Measurements from ENCODE around the gene PRDM16. TPM values are rescaled to one million over a fixed set of nuclear protein-coding genes. Genes with fewer than 3 reads are reported as not detected.
"Not testable (repeated sequence)": the region's sequence is repeated elsewhere in the genome, so short reads cannot be mapped to it uniquely, and the experiment has no call there.

PRDM16 gene
- total RNA-seq, 1 experiment from 2014 or later, result 0.17 TPM

GRCh38 chr1:3238703-3239278 is 169.8 kb downstream of the PRDM16 start:
- Histone ChIP-seq H3K79me1 (ENCODE audit: insufficient read depth, low read depth, low read length, poor library complexity, severe bottlenecking) (no peaks in the 10 kb centered on the region), H3K56ac (ENCODE audit: insufficient read length, low read depth, low read length) (no peak overlapping the region), H3K9me3 (ENCODE audit: control insufficient read depth, low read depth, low read length) (no peaks in the 10 kb centered on the region), H2BK12ac (ENCODE audit: insufficient read length, low read depth, low read length) (no peak overlapping the region), H3K79me2 (ENCODE audit: insufficient read depth, low read length) (no peaks in the 10 kb centered on the region), H3T11ph (ENCODE audit: low read length) (no peak overlapping the region), H2AK5ac (ENCODE audit: insufficient read length, low read length) (no peak overlapping the region), H2AFZ (ENCODE audit: low read length) (no peak overlapping the region), H3K9ac (ENCODE audit: extremely low read depth, insufficient read length, low read length) (no peak overlapping the region), H3K23ac (ENCODE audit: insufficient read length, low read depth, low read length) (no peak overlapping the region), H3K18ac (ENCODE audit: insufficient read length, low read depth, low read length) (no peak overlapping the region), H2BK15ac (ENCODE audit: low read depth, low read length) (no peak overlapping the region), H2BK20ac (ENCODE audit: low read depth, low read length, poor library complexity, severe bottlenecking) (no peak overlapping the region), H2BK5ac (ENCODE audit: insufficient read length, low read length) (no peak overlapping the region), H4K8ac (replicated peaks; ENCODE audit: insufficient read length, low read depth, low read length) (no peak overlapping the region), H3K14ac (ENCODE audit: insufficient read depth, low read length) (no peak overlapping the region), H4K91ac (ENCODE audit: insufficient read length, low read depth, low read length) (no peak overlapping the region), H4K20me1 (ENCODE audit: control insufficient read depth, insufficient read depth, insufficient read length) (no peaks in the 10 kb centered on the region), H3K4me2 (ENCODE audit: insufficient read depth, insufficient read length, low read length) (no peak overlapping the region), H3K4me1 (ENCODE audit: insufficient read depth, low read length) (no peaks in the 10 kb centered on the region), H3K23me2 (ENCODE audit: insufficient read length, low read depth, low read length, poor library complexity, severe bottlenecking) (no peaks in the 10 kb centered on the region), H3K27me3 (ENCODE audit: insufficient read depth, low read length) (no peaks in the 10 kb centered on the region), H2BK120ac (ENCODE audit: low read depth, low read length, poor library complexity, severe bottlenecking) (no peak overlapping the region), H3K4ac (ENCODE audit: low read depth, low read length) (no peak overlapping the region), H4K5ac (ENCODE audit: insufficient read length, low read depth, low read length) (no peak overlapping the region), H3K27ac (ENCODE audit: insufficient read length, low read depth, low read length) (no peak overlapping the region)
- Mint-ChIP-seq H3K27ac (no peak overlapping the region), H3K36me3 (ENCODE audit: insufficient read depth in 1 of 3, low read depth in 3 of 3) (no peaks in the 10 kb centered on the region), H3K9me3 (no peaks in the 10 kb centered on the region), H3K4me1 (peaks cover 2 to 9% of the 10 kb centered on the region in 2 experiments), H3K27me3 (ENCODE audit: low read depth) (peaks cover 3% of the 10 kb centered on the region; the same call in 1 of the 2 replicates), H3K4me3 (no peak overlapping the region)
- no peak for TF ChIP-seq CTCF (conservative IDR thresholded peaks at IDR 0.05)
- WGBS (ENCODE audit: extremely low coverage, insufficient read length, low lambda C conversion rate), result no CpG with 5 or more reads among the region's 21 CpGs
- DNase-seq, result no peak

- H3K36me3 Mint-ChIP-seq (ENCODE audit: insufficient read depth in 1 of 3, low read depth in 3 of 3); H3K4me1 ChIP-seq (ENCODE audit: insufficient read depth, low read length): not testable (repeated sequence)
Observed at GRCh38 chr1:3239991-3240390, 171.0 kb downstream of the PRDM16 start.

More at GRCh38 chr1:3239991-3240390, 171.0 kb downstream of the PRDM16 start:
- not testable (repeated sequence) for H3K18ac ChIP-seq (ENCODE audit: insufficient read length, low read depth, low read length); H4K20me1 ChIP-seq (ENCODE audit: control insufficient read depth, insufficient read depth, insufficient read length); H3K27me3 Mint-ChIP-seq (ENCODE audit: low read depth); H3K23me2 ChIP-seq (ENCODE audit: insufficient read length, low read depth, low read length, poor library complexity, severe bottlenecking); H4K91ac ChIP-seq (ENCODE audit: insufficient read length, low read depth, low read length); H3K27me3 ChIP-seq (ENCODE audit: insufficient read depth, low read length); H4K5ac ChIP-seq (ENCODE audit: insufficient read length, low read depth, low read length); H3K56ac ChIP-seq (ENCODE audit: insufficient read length, low read depth, low read length); H3K4me2 ChIP-seq (ENCODE audit: insufficient read depth, insufficient read length, low read length); H3K27ac ChIP-seq (ENCODE audit: insufficient read length, low read depth, low read length); H2AFZ ChIP-seq (ENCODE audit: low read length); H3T11ph ChIP-seq (ENCODE audit: low read length); H3K9ac ChIP-seq (ENCODE audit: extremely low read depth, insufficient read length, low read length); H4K8ac ChIP-seq (replicated peaks; ENCODE audit: insufficient read length, low read depth, low read length); H2BK20ac ChIP-seq (ENCODE audit: low read depth, low read length, poor library complexity, severe bottlenecking); H3K79me2 ChIP-seq (ENCODE audit: insufficient read depth, low read length); DNase-seq; H2BK5ac ChIP-seq (ENCODE audit: insufficient read length, low read length); H3K14ac ChIP-seq (ENCODE audit: insufficient read depth, low read length); H3K9me3 ChIP-seq (ENCODE audit: control insufficient read depth, low read depth, low read length); H2BK15ac ChIP-seq (ENCODE audit: low read depth, low read length); H3K27ac Mint-ChIP-seq; H3K23ac ChIP-seq (ENCODE audit: insufficient read length, low read depth, low read length); H2AK5ac ChIP-seq (ENCODE audit: insufficient read length, low read length); H3K4me3 Mint-ChIP-seq; H3K4ac ChIP-seq (ENCODE audit: low read depth, low read length); H3K4me1 Mint-ChIP-seq; H2BK12ac ChIP-seq (ENCODE audit: insufficient read length, low read depth, low read length); H3K79me1 ChIP-seq (ENCODE audit: insufficient read depth, low read depth, low read length, poor library complexity, severe bottlenecking); H2BK120ac ChIP-seq (ENCODE audit: low read depth, low read length, poor library complexity, severe bottlenecking); H3K9me3 Mint-ChIP-seq
- WGBS (ENCODE audit: extremely low coverage, insufficient read length, low lambda C conversion rate), result no CpG with 5 or more reads among the region's 3 CpGs

Data from H9 (cell line).